Neural progenitor cell (in vitro differentiated cells): Measurements from ENCODE around the gene TOB1. TPM values are rescaled to one million over a fixed set of nuclear protein-coding genes. Genes with fewer than 3 reads are reported as not detected.
"Not testable (repeated sequence)": the region's sequence is repeated elsewhere in the genome, so short reads cannot be mapped to it uniquely, and the experiment has no call there.

Source experiments
- DNase-seq: peaks from one replicate; pipeline ENCODE4 v3.0.0-alpha.2; 2016; ENCODE audit warnings: low spot score
- H2AFZ ChIP-seq: fragments of 200-600 bp; sonication (generic); replicated peaks from 2 replicates; pipeline ENCODE4 v1.6.1; 2016; ENCODE audit warnings: antibody characterized with exemption
- H3F3A ChIP-seq: fragments of 200-600 bp; sonication (generic); 2 replicates; pipeline ENCODE4 v1.6.1; 2016; ENCODE audit warnings: antibody characterized with exemption, low read depth
- H3K27ac ChIP-seq: fragments of 200-600 bp; sonication (generic); 2 replicates; pipeline ENCODE4 v1.5.1; 2016; ENCODE audit warnings: mild to moderate bottlenecking
- H3K27me3 ChIP-seq: fragments of 200-600 bp; sonication (generic); 2 replicates; pipeline ENCODE4 v1.6.1; 2016; ENCODE audit warnings: mild to moderate bottlenecking, moderate library complexity
- H3K36me3 ChIP-seq: fragments of 200-600 bp; sonication (generic); 2 replicates; pipeline ENCODE4 v1.5.1; 2016
- H3K4me1 ChIP-seq: fragments of 200-600 bp; sonication (generic); 2 replicates; pipeline ENCODE4 v1.6.1; 2016; ENCODE audit warnings: mixed run types
- H3K4me2 ChIP-seq: fragments of 200-600 bp; sonication (generic); 2 replicates; pipeline ENCODE4 v1.6.1; 2016
- H3K4me3 ChIP-seq: fragments of 200-600 bp; sonication (generic); 2 replicates; pipeline ENCODE4 v1.5.1; 2016
- H3K79me2 ChIP-seq: fragments of 200-600 bp; sonication (generic); 2 replicates; pipeline ENCODE4 v1.6.1; 2016; ENCODE audit warnings: low read depth
- H3K9ac ChIP-seq: fragments of 200-600 bp; sonication (generic); 2 replicates; pipeline ENCODE4 v1.6.1; 2016
- H3K9me3 ChIP-seq: fragments of 200-600 bp; sonication (generic); 2 replicates; pipeline ENCODE4 v1.5.1; 2016; ENCODE audit warnings: low read depth
- H4K20me1 ChIP-seq: fragments of 200-600 bp; sonication (generic); 2 replicates; pipeline ENCODE4 v1.6.1; 2016; ENCODE audit warnings: low read depth
- H3K27ac Mint-ChIP-seq: 3 replicates; pipeline ENCODE4 v1.8.0; 2021; ENCODE audit warnings: mixed read lengths
- H3K27me3 Mint-ChIP-seq: 2 replicates; pipeline ENCODE4 v1.8.0; 2022; ENCODE audit warnings: low read depth, mild to moderate bottlenecking, inconsistent platforms, moderate library complexity, mixed read lengths; ENCODE audit not compliant: insufficient read depth
- H3K36me3 Mint-ChIP-seq: 3 replicates; pipeline ENCODE4 v1.8.0; 2021; ENCODE audit warnings: mixed read lengths
- H3K4me1 Mint-ChIP-seq: 3 replicates; pipeline ENCODE4 v1.8.0; 2021; ENCODE audit warnings: mixed read lengths
- H3K4me3 Mint-ChIP-seq: 3 replicates; pipeline ENCODE4 v1.8.0; 2021; ENCODE audit warnings: mild to moderate bottlenecking, moderate library complexity, mixed read lengths
- H3K9me3 Mint-ChIP-seq: 3 replicates; pipeline ENCODE4 v1.8.0; 2020; ENCODE audit warnings: mixed read lengths
- CTCF ChIP-seq: fragments of 200-600 bp; sonication (generic); IDR thresholded peaks from 2 replicates; pipeline ENCODE4 v1.5.1; 2017; ENCODE audit warnings: antibody characterized with exemption, mild to moderate bottlenecking
- EZH2 ChIP-seq: fragments of 200-600 bp; sonication (generic); IDR thresholded peaks from 2 replicates; pipeline ENCODE4 v1.6.1; 2017; ENCODE audit warnings: antibody characterized with exemption, mild to moderate bottlenecking, moderate library complexity
- EZH2phosphoT487 ChIP-seq: fragments of 200-600 bp; sonication (generic); IDR thresholded peaks from 2 replicates; pipeline ENCODE4 v1.6.1; 2017; ENCODE audit warnings: antibody characterized with exemption
- total RNA-seq: library from RNA; depleted of rRNA; stranded (reverse); fragments of >200 nt; gene quantifications from 2 replicates; pipeline ENCODE4 v1.2.3, GENCODE V29; 2015; ENCODE audit warnings: low replicate concordance

Gene TOB1
- total RNA-seq, 1 donor from 2014 or later: 18.2 TPM

DNA sequence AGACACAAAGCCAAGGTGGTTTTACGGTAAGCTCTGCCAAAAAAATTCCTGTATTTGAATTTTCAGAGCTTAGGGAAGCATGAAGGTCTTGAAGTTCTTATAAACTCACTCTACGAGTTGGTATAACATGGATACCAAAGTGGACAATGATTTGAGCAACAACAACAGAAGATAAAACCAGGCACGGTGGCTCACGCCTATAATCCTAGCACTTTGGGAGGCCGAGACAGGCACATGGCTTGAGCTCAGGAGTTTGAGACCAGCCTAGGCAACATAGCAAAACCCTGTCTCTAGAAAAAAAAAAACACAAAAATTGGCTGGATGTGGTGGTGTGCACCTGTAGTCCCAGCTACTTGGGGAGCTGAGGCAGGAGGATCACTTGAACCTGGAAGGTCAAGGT lies 12.9 kb upstream of the TOB1 start:
- Mint-ChIP-seq H3K27ac (no peak overlapping the region), H3K4me1 (peaks cover 3% of the 10 kb centered on the region), H3K4me3 (no peak overlapping the region), H3K27me3 (peaks cover 3% of the 10 kb centered on the region), H3K36me3 (peaks cover 2% of the 10 kb centered on the region), H3K9me3 (peaks cover 6% of the 10 kb centered on the region)
- TF ChIP-seq CTCF: no peak
- TF ChIP-seq EZH2: no peak
- TF ChIP-seq EZH2phosphoT487: no peak
- Histone ChIP-seq H3K4me1 (peaks cover 1% of the 10 kb centered on the region), H3K4me3 (no peak overlapping the region), H4K20me1 (no peaks in the 10 kb centered on the region), H3K4me2 (no peak overlapping the region), H3K79me2 (no peaks in the 10 kb centered on the region), H3K9me3 (no peaks in the 10 kb centered on the region), H3K27ac (no peak overlapping the region), H2AFZ (no peak overlapping the region), H3K27me3 (no peaks in the 10 kb centered on the region), H3K36me3 (no peaks in the 10 kb centered on the region), H3F3A (peaks cover 11% of the 10 kb centered on the region), H3K9ac (no peak overlapping the region)
- DNase-seq: no peak

- H3K27me3 Mint-ChIP-seq: peaks cover 3% of the 10 kb centered on the region
- no peak overlapping the region for H2AFZ ChIP-seq
- peaks cover 8% of the 10 kb centered on the region for H3F3A ChIP-seq
- H3K9me3 ChIP-seq: no peaks in the 10 kb centered on the region
- H3K4me1 ChIP-seq: no peaks in the 10 kb centered on the region
- no peak overlapping the region for H3K4me3 ChIP-seq
- H3K4me1 Mint-ChIP-seq: no peaks in the 10 kb centered on the region
- no peaks in the 10 kb centered on the region for H3K36me3 ChIP-seq
- peaks cover 2% of the 10 kb centered on the region for H3K36me3 Mint-ChIP-seq
- H3K9me3 Mint-ChIP-seq: peaks cover 6% of the 10 kb centered on the region
- no peak overlapping the region for H3K4me3 Mint-ChIP-seq
- H4K20me1 ChIP-seq: no peaks in the 10 kb centered on the region
- H3K9ac ChIP-seq: no peak overlapping the region
- H3K4me2 ChIP-seq: no peak overlapping the region
- no peak for DNase-seq
- TF ChIP-seq EZH2 (no peak), CTCF (no peak), EZH2phosphoT487 (no peak)
- H3K79me2 ChIP-seq: no peaks in the 10 kb centered on the region
- H3K27ac ChIP-seq: no peak overlapping the region
- H3K27me3 ChIP-seq: no peaks in the 10 kb centered on the region
- H3K27ac Mint-ChIP-seq: no peak overlapping the region
Measured at GRCh38 chr17:50877838-50878237, 11.7 kb upstream of the TOB1 start.

DNA sequence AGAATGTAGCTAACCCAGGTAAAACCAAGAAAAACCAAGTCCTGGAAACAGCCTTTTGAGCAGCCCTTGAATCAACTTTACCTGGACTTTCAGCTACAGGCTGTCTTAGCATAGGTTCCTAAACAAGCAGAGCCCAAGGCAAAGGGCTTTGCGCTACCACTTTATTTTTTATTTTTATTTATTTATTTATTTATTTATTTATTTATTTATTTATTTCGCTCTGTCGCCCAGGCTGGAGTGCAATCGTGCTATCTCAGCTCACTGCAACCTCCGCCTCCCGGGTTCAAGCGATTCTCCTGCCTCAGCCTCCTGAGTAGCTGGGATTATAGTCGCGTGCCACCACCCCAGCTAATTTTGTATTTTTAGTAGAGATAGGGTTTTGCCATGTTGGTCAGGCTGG lies 10.9 kb upstream of the TOB1 start:
- H3K4me2 ChIP-seq, H3K4me1 ChIP-seq, H3K9me3 ChIP-seq, H4K20me1 ChIP-seq, H3K9me3 Mint-ChIP-seq, H3K36me3 ChIP-seq, H3K79me2 ChIP-seq, H3K27me3 ChIP-seq, H3K36me3 Mint-ChIP-seq, H3K27ac Mint-ChIP-seq, H3K4me3 Mint-ChIP-seq, DNase-seq, H3K27ac ChIP-seq, H2AFZ ChIP-seq, H3F3A ChIP-seq, H3K27me3 Mint-ChIP-seq, H3K9ac ChIP-seq, H3K4me3 ChIP-seq, H3K4me1 Mint-ChIP-seq: not testable (repeated sequence)

- H3K9me3 ChIP-seq: no peaks in the 10 kb centered on the region
- peaks cover 4% of the 10 kb centered on the region for H3K9me3 Mint-ChIP-seq
- H3K79me2 ChIP-seq: no peaks in the 10 kb centered on the region
- H3K4me1 Mint-ChIP-seq: no peaks in the 10 kb centered on the region
- DNase-seq: no peak
- peaks cover 2% of the 10 kb centered on the region for H3K36me3 Mint-ChIP-seq
- no peaks in the 10 kb centered on the region for H3K36me3 ChIP-seq
- no peaks in the 10 kb centered on the region for H3K27me3 ChIP-seq
- no peak overlapping the region for H3K4me3 Mint-ChIP-seq
- no peaks in the 10 kb centered on the region for H3K4me1 ChIP-seq
- H3K27ac ChIP-seq: no peak overlapping the region
- no peak overlapping the region for H3K4me3 ChIP-seq
- H3K27me3 Mint-ChIP-seq: peaks cover 1% of the 10 kb centered on the region
- no peak overlapping the region for H2AFZ ChIP-seq
- H3K9ac ChIP-seq: no peak overlapping the region
- no peak overlapping the region for H3K4me2 ChIP-seq
- no peaks in the 10 kb centered on the region for H4K20me1 ChIP-seq
- H3F3A ChIP-seq: peaks cover 8% of the 10 kb centered on the region
- no peak for TF ChIP-seq EZH2phosphoT487
- TF ChIP-seq EZH2: no peak
- TF ChIP-seq CTCF: no peak
- no peak overlapping the region for H3K27ac Mint-ChIP-seq
Measured at GRCh38 chr17:50875074-50875473, 8.9 kb upstream of the TOB1 start.
